ENCODE results near the gene RSPH9. TPM values are rescaled to one million over a fixed set of nuclear protein-coding genes. Genes with fewer than 3 reads are reported as not detected.

RSPH9 gene, protein sequence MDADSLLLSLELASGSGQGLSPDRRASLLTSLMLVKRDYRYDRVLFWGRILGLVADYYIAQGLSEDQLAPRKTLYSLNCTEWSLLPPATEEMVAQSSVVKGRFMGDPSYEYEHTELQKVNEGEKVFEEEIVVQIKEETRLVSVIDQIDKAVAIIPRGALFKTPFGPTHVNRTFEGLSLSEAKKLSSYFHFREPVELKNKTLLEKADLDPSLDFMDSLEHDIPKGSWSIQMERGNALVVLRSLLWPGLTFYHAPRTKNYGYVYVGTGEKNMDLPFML
- 6.2 TPM for total RNA-seq

DNA sequence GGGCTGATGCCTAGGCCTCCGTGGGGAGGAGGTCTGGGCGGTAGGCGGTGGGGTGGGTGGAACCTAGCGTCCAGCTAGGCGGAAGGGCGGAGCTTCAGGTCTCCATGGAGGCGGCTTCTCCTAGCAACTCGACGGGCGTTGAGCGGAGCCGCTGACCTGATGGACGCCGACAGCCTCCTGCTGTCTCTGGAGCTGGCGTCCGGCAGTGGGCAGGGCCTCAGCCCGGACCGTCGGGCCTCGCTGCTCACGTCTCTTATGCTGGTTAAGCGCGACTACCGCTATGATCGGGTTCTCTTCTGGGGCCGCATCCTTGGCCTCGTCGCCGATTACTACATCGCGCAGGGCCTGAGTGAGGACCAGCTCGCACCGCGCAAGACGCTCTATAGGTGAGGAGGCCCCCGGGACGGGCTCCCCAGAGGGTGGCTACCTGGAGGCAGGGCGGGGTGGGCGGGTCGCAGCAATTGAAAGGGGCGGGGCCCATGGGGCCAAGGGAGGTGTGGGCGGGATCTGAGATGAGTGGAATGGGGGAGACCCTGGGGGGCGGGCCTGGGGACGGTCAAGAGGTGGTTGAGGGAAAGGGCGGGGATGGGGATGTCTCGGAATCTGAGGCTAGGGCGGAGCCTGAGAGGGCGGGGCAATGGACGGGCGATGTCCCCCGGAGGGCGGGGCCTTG, at the start of gene RSPH9:
TSS of gene RSPH9 (plus strand) at position 97 of the 673 bp plus-strand sequence. CDS start at position 160, 63 bp downstream.
- DNase-seq = no peak

DNA sequence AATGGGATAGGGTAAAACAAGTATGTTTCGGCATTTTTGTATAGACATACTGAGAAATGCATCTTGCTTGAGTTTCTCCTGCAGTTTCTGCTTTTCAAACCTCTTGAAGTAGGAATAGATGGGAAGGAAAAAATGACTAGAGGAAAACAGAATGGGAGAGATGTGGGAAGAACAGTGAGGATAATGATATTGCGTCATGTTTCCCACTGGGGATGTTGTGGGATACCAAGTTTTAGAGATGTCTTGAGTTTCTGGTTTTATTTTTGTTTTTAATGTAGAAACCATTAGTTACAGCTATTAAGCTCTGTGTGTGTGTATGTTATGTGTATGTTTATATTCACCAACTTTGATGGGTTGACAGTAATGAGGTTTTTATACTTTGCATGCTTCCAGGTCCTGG, 44.2 kb upstream of the RSPH9 start:
- DNase-seq = no peak

GRCh38 chr6:43604174-43604573, 40.7 kb upstream of the RSPH9 start:
- DNase-seq = no peak

DNA sequence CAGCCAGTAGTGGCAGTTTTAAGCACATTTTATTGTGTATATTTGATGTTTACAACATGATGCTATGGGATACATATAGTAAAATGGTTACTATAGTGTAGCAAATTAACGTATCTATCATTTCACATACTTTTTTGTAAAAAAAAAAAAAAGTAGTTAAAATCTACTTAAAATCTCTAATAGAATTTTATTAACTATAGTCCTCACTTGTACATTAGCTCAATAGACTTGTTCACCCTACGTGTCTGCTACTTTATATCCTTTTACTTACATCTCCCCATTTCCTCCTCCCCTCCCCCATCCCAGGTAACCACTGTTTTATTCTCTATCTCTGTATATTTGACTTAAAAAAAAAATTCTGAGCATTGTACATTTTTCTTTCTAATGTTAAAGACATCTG, 38.8 kb upstream of the RSPH9 start:
- no peak for DNase-seq

- peak; percentile 28 for DNase-seq
Observed at GRCh38 chr6:43608310-43608763, 36.5 kb upstream of the RSPH9 start.

DNA sequence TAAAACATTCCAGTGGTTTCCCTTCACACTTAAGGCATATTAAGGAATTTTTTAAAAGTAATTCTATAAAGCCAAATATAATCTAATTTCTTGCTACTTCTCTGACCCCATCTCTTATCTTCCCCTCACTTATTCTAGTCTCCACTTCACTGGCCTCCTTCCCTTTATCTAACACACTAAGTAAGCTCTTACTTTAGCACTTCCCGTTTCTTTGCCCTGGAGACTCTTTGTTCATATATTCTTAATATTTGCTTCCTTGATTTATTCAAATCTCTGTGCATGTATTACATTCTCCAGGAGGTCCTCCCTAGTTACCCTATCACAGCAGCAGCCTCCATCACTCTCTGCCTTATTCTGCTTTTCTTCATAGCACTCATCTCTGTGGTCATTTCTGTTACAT, 36.0 kb upstream of the RSPH9 start:
- no peak for DNase-seq

DNA sequence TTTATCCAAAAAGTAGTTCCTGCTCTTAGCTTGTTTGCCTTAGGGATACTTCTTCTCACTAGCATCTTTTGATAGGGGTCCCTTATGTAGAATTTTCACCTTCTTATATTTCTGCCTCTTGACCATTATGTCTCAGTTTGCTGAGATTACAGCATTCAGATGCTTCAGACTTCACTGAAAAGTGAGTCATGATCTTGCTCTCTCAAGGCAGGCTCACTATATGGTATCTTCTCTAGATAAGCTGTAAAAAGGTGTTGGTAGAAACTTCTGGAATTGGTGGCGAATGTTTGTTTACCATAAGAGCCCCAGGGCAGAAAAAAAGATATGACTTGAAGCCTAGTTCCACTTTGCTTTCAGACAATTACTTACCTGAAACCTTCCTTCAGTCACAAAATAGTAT, 35.4 kb upstream of the RSPH9 start:
- DNase-seq = no peak

DNA sequence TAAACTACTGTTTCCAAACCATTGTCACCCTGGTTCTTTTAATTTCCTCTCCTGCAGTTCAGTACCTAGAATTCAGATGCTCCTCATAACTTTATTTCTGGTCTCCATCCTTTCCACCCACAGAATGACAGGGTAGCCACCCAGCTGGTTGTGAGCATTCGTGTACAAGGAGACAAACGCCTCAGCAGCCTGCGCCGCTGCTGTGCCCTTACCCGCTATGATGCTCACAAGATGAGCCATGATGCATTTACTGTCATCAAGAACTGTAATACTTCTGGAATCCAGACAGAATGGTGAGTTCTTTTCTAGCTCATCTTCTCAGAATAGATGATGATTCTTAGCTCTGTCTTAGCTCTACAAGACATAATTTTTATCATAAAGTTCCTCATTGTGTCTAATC, 34.4 kb upstream of the RSPH9 start:
- no peak for DNase-seq

- DNase-seq = peak; percentile 22
Observed at GRCh38 chr6:43613721-43614395, 31.0 kb upstream of the RSPH9 start.

DNA sequence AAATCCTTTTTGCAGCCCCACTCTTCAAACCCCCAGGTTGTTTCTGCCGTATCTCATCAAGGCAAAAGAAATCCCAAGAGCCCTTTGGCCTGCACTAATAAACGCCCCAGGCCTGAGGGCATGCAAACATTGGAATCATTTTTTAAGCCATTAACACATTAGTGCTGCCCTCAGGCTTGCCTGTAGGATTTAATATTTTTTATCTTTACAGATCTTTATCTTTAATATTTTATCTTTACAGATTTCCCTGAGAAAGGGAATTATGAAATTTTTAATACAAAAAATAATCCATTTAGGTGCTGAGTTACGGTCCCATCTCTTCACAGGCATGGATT, 30.5 kb upstream of the RSPH9 start:
- DNase-seq = no peak

- DNase-seq = no peak
Observed at GRCh38 chr6:43616725-43617472, 27.9 kb upstream of the RSPH9 start.

DNA sequence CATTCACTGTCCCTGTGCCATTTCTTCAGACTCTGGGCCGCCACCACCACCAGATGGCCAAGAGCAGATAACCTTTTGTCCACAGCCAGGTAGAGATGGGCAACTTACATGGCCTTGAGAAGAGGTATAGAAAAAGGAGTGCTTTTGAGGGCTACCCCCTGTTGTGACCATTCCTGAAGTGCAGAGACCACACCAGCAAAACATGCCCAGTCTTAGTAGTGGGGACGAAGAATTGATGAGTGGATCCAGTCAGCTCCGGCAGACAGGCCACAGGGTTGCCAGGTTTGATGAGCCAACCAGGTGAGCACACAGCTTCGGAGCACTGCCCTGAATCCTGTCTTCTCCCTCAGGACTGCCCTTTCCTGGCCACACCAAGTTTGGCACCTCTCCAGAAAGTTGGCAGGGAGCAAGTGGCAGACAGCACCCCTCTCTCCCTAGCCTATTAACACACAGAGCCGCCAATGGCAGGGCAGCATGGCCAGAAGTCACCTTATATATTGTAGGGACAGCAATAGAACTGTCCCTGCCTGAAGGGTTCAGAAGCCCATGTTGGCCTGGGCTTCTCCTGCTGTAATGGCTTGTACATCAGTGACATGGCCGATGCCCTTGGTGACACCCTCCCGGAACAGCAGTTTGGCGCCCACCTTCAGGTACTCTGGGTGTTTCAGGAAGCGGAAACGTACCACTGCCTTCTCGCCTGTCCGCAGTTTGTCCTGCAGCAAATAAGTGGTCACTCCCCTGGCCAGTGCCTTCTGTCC, 23.6 kb upstream of the RSPH9 start:
- DNase-seq = no peak

- no peak for DNase-seq
Observed at GRCh38 chr6:43621836-43622180, 23.0 kb upstream of the RSPH9 start.

GRCh38 chr6:43622541-43622940, 22.3 kb upstream of the RSPH9 start:
- no peak for DNase-seq

GRCh38 chr6:43623880-43624785, 20.7 kb upstream of the RSPH9 start:
- no peak for DNase-seq

DNA sequence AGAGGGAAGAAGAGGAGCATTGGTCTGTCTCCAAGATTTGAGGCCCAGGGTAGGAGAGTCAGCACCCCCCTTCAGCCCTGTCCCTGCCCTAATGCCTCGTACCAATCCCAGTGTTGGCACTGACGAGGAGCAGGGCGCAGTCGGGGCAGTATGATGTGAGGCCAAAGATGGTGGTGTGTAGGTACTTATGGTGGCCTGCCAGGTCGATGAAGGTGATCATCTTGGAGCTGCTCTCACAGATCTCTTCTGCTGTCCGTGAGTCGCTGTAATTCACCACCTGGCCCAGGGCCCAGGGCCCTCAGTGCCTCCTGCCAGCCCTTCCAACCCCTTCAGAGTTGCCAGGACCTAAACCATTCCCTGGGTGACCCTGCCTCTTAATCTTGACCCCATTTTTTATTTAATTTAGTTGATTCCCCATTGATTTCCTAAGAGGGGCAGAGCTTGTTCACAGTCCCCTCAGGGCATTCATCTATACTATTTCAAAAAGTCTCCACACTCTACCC, 20.0 kb upstream of the RSPH9 start:
- no peak for DNase-seq

- DNase-seq = no peak
Observed at GRCh38 chr6:43625393-43625992, 19.3 kb upstream of the RSPH9 start.

- peak; percentile 42 for DNase-seq
Observed at GRCh38 chr6:43627008-43627825, 17.6 kb upstream of the RSPH9 start.

GRCh38 chr6:43628393-43629103, 16.3 kb upstream of the RSPH9 start:
- DNase-seq = no peak

Measured in occipital lobe (tissue), 2 donors.